ENCODE measurements around the gene KLF16.

Gene KLF16

DNA sequence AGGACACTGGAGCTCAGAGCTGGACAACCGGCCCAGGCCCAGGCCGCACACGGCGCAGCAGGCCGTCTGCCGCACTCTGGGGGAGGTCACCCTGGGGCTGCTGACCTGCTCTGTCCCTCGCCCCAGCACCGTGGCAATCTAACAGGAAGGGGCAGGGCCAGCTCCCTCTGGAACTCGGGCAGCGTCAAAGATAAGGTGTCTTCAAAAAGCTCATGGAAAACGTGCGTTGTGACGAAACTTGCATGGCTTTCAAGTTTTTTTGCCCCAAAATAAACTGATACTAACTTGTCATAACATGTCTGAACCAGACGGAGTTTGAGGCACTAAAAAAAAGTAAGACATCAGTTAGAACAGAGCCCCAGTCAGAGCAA, 39.1 kb downstream of the KLF16 start:
- no peak overlapping the region for H3K27ac ChIP-seq
- TF ChIP-seq, protein P1, sequence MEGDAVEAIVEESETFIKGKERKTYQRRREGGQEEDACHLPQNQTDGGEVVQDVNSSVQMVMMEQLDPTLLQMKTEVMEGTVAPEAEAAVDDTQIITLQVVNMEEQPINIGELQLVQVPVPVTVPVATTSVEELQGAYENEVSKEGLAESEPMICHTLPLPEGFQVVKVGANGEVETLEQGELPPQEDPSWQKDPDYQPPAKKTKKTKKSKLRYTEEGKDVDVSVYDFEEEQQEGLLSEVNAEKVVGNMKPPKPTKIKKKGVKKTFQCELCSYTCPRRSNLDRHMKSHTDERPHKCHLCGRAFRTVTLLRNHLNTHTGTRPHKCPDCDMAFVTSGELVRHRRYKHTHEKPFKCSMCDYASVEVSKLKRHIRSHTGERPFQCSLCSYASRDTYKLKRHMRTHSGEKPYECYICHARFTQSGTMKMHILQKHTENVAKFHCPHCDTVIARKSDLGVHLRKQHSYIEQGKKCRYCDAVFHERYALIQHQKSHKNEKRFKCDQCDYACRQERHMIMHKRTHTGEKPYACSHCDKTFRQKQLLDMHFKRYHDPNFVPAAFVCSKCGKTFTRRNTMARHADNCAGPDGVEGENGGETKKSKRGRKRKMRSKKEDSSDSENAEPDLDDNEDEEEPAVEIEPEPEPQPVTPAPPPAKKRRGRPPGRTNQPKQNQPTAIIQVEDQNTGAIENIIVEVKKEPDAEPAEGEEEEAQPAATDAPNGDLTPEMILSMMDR (conservative IDR thresholded peaks at IDR 0.05) = no peak

DNA sequence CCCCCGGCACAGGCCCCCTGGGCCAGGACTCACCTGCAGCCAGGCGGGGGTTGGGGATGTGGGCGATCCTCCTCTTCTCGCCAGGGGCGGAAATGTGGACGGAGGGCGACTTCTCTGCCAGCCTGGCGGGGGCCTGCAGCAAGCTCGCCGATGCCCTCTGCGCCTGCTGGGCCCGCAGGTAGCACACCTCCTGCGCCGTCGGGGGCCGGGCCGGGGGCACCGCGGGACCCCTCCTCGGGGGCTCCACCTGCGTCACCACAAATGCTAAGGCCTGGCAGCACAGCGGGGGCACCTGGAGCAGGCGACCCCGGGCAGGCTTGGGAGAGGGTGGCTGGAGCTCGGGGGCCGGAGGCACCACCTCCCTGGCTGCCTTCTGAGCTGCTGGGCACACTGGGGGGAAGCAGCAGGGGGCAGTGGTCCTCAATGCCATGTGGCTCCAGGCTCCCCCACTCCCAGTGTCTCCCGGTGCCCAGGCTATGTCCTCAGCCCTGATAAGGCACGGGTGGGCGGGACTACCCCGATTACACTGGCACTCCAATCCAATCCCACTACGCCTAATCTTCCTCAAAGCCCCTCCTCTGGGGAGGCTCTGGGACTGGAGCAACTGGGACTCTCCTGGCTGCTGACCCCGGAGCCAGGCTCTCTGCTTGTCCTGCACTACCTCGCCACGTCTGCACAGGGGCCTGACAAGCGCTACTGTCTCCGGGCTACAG, 39.7 kb downstream of the KLF16 start:
- TF ChIP-seq, protein P1 (conservative IDR thresholded peaks at IDR 0.05) = no peak
- no peak overlapping the region for H3K27ac ChIP-seq

- no peak overlapping the region for H3K27ac ChIP-seq
- TF ChIP-seq, protein P1 (conservative IDR thresholded peaks at IDR 0.05) = no peak
Observed at GRCh38 chr19:1823020-1823419, 40.4 kb downstream of the KLF16 start.

GRCh38 chr19:1822210-1822609, 41.2 kb downstream of the KLF16 start:
- TF ChIP-seq, protein P1 (conservative IDR thresholded peaks at IDR 0.05) = no peak

GRCh38 chr19:1819341-1820255, 43.8 kb downstream of the KLF16 start:
- TF ChIP-seq, protein P1 (conservative IDR thresholded peaks at IDR 0.05) = no peak
- H3K27ac ChIP-seq = no peak overlapping the region

More at GRCh38 chr19:1822210-1822609, 41.2 kb downstream of the KLF16 start:
- no peak overlapping the region for H3K27ac ChIP-seq

DNA sequence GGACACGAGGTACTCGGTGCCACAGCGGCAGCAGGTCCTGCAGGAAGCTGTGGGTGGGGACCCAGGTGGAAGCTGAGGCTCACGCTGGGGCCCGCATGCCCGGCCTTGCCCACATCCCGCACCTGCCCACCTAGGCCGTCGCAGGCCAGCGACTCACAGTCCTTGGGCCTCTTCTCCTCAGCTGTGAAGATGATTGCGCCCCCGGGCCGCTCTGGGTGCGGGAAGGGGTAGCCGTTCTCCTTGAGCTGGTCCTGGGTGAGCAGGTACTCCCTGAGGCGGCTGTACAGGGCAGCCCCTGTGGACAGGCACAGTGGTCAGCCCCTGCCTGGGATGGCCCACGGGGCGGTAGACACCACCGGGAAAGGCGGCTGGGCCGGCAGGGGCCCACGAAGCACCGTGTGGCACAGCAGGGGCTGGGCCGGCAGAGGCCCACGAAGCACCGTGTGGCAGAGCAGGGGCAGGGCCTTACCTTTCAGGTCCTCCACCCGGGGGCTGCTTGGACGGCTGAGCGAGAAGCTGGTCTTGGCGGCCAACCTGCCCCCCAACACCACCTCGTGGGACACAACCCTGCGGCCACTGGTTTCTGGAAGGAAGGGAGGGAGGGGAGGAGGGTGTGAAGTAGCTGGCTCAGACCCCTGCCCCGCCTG, 44.7 kb downstream of the KLF16 start:
- no peak overlapping the region for H3K27ac ChIP-seq
- TF ChIP-seq, protein P1 (conservative IDR thresholded peaks at IDR 0.05) = no peak

Data from VCaP (cell line).